ENCODE data around the gene SDF2. TPM values are rescaled to one million over a fixed set of nuclear protein-coding genes. Genes with fewer than 3 reads are reported as not detected.

The SDF2 gene
- total and polyA plus RNA-seq, 2 experiments from 2014 or later = 32.5 to 54.6 TPM

- TF ChIP-seq, protein P1, sequence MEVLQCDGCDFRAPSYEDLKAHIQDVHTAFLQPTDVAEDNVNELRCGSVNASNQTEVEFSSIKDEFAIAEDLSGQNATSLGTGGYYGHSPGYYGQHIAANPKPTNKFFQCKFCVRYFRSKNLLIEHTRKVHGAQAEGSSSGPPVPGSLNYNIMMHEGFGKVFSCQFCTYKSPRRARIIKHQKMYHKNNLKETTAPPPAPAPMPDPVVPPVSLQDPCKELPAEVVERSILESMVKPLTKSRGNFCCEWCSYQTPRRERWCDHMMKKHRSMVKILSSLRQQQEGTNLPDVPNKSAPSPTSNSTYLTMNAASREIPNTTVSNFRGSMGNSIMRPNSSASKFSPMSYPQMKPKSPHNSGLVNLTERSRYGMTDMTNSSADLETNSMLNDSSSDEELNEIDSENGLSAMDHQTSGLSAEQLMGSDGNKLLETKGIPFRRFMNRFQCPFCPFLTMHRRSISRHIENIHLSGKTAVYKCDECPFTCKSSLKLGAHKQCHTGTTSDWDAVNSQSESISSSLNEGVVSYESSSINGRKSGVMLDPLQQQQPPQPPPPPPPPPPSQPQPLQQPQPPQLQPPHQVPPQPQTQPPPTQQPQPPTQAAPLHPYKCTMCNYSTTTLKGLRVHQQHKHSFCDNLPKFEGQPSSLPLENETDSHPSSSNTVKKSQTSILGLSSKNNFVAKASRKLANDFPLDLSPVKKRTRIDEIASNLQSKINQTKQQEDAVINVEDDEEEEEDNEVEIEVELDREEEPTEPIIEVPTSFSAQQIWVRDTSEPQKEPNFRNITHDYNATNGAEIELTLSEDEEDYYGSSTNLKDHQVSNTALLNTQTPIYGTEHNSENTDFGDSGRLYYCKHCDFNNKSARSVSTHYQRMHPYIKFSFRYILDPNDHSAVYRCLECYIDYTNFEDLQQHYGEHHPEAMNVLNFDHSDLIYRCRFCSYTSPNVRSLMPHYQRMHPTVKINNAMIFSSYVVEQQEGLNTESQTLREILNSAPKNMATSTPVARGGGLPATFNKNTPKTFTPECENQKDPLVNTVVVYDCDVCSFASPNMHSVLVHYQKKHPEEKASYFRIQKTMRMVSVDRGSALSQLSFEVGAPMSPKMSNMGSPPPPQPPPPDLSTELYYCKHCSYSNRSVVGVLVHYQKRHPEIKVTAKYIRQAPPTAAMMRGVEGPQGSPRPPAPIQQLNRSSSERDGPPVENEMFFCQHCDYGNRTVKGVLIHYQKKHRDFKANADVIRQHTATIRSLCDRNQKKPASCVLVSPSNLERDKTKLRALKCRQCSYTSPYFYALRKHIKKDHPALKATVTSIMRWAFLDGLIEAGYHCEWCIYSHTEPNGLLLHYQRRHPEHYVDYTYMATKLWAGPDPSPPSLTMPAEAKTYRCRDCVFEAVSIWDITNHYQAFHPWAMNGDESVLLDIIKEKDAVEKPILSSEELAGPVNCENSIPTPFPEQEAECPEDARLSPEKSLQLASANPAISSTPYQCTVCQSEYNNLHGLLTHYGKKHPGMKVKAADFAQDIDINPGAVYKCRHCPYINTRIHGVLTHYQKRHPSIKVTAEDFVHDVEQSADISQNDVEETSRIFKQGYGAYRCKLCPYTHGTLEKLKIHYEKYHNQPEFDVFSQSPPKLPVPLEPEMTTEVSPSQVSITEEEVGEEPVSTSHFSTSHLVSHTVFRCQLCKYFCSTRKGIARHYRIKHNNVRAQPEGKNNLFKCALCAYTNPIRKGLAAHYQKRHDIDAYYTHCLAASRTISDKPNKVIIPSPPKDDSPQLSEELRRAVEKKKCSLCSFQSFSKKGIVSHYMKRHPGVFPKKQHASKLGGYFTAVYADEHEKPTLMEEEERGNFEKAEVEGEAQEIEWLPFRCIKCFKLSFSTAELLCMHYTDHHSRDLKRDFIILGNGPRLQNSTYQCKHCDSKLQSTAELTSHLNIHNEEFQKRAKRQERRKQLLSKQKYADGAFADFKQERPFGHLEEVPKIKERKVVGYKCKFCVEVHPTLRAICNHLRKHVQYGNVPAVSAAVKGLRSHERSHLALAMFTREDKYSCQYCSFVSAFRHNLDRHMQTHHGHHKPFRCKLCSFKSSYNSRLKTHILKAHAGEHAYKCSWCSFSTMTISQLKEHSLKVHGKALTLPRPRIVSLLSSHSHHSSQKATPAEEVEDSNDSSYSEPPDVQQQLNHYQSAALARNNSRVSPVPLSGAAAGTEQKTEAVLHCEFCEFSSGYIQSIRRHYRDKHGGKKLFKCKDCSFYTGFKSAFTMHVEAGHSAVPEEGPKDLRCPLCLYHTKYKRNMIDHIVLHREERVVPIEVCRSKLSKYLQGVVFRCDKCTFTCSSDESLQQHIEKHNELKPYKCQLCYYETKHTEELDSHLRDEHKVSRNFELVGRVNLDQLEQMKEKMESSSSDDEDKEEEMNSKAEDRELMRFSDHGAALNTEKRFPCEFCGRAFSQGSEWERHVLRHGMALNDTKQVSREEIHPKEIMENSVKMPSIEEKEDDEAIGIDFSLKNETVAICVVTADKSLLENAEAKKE (CRISPR knock-in tag; IDR thresholded peaks at IDR 0.05) = no peak
- TF ChIP-seq NANOG (IDR thresholded peaks at IDR 0.05; ENCODE audit: borderline replicate concordance) (no peak), CREB1 (CRISPR knock-in tag; IDR thresholded peaks at IDR 0.05; ENCODE audit: low read depth) (no peak), EZH2phosphoT487 (IDR thresholded peaks at IDR 0.05; ENCODE audit: unreplicated experiment) (no peak), STAT1 (IDR thresholded peaks at IDR 0.05; ENCODE audit: unreplicated experiment) (no peak)
- TF ChIP-seq, protein P2, sequence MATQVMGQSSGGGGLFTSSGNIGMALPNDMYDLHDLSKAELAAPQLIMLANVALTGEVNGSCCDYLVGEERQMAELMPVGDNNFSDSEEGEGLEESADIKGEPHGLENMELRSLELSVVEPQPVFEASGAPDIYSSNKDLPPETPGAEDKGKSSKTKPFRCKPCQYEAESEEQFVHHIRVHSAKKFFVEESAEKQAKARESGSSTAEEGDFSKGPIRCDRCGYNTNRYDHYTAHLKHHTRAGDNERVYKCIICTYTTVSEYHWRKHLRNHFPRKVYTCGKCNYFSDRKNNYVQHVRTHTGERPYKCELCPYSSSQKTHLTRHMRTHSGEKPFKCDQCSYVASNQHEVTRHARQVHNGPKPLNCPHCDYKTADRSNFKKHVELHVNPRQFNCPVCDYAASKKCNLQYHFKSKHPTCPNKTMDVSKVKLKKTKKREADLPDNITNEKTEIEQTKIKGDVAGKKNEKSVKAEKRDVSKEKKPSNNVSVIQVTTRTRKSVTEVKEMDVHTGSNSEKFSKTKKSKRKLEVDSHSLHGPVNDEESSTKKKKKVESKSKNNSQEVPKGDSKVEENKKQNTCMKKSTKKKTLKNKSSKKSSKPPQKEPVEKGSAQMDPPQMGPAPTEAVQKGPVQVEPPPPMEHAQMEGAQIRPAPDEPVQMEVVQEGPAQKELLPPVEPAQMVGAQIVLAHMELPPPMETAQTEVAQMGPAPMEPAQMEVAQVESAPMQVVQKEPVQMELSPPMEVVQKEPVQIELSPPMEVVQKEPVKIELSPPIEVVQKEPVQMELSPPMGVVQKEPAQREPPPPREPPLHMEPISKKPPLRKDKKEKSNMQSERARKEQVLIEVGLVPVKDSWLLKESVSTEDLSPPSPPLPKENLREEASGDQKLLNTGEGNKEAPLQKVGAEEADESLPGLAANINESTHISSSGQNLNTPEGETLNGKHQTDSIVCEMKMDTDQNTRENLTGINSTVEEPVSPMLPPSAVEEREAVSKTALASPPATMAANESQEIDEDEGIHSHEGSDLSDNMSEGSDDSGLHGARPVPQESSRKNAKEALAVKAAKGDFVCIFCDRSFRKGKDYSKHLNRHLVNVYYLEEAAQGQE (IDR thresholded peaks at IDR 0.05; ENCODE audit: unreplicated experiment) = no peak
These were observed 26.2 kb downstream of the SDF2 start (continued) for GRCh38 chr17:28635506-28635905.

Data from GM23338 (cell line).